Body of pancreas (tissue), 4 donors: Measurements from ENCODE around the gene SOX5. TPM values are rescaled to one million over a fixed set of nuclear protein-coding genes. Genes with fewer than 3 reads are reported as not detected.

Experiments
- ATAC-seq: fragments of 150-250 bp; one replicate; pipeline ENCODE4 v1.9.1; 2016
- DNase-seq, 4 donors: peaks; one replicate each; pipeline ENCODE4 v3.0.0-alpha.2; 2019
- H3K27ac ChIP-seq, 4 donors: fragments of 200-600 bp; sonication (generic); 1 replicate in 3 of 4; 2 replicates in 1 of 4; pipeline versions ENCODE4 v1.5.1 to v1.6.1; 2016 to 2019; ENCODE audit warnings: mild to moderate bottlenecking in 1 of 4, mixed read lengths in 1 of 4, moderate library complexity in 1 of 4
- H3K27me3 ChIP-seq, 2 donors: fragments of 200-600 bp; sonication (generic); one replicate each; pipeline ENCODE4 v1.6.0; 2016; ENCODE audit warnings: mild to moderate bottlenecking in 1 of 2
- H3K36me3 ChIP-seq, 2 donors: fragments of 200-600 bp; sonication (generic); replicated peaks in 1 of 2; 2 replicates each; pipeline ENCODE4 v1.5.1; 2016; ENCODE audit warnings: low read depth in 2 of 2; ENCODE audit not compliant: insufficient read depth in 1 of 2
- H3K4me1 ChIP-seq: fragments of 200-600 bp; sonication (generic); one replicate; pipeline ENCODE4 v1.6.0; 2016
- H3K4me3 ChIP-seq, 2 donors: fragments of 200-600 bp; sonication (generic); 1 replicate in 1 of 2; 2 replicates in 1 of 2; pipeline ENCODE4 v1.5.1; 2016 to 2019
- H3K9me3 ChIP-seq, 3 donors: fragments of 200-600 bp; sonication (generic); 1 replicate in 2 of 3; 2 replicates in 1 of 3; pipeline ENCODE4 v1.5.1; 2016
- POLR2A ChIP-seq, 3 donors: fragments of 450-650 bp; IDR thresholded peaks; one replicate each; pipeline ENCODE4 v1.6.1; 2016; ENCODE audit warnings: antibody characterized with exemption in 3 of 3, mild to moderate bottlenecking in 2 of 3
- WGBS, 2 donors: methylation state at CpG; one replicate each; pipeline ENCODE4 v1.1.5; 2017; 5-methylcytosine and 5-hydroxymethylcytosine counted together
- intact Hi-C: fragments of 100-400 bp; cut with DNase I; formaldehyde crosslinking; loops from one replicate; pipeline ENCODE4 v1.15.1; 2023
- total RNA-seq, 2 donors: library from RNA; depleted of rRNA; stranded (reverse); fragments of >200 nt; gene quantifications; one replicate each; pipeline ENCODE4 v1.1.0, GENCODE V29; 2016
- TF ChIP-seq, protein P1 (sequence below), 7 experiments: fragments of 450-650 bp in 4 of 7; fragments of 200-600 bp in 3 of 7; sonication (generic) in 3 of 7; IDR thresholded peaks; one replicate each; pipeline ENCODE4 v1.5.1; 2016 to 2019; ENCODE audit warnings: antibody characterized with exemption in 7 of 7

The SOX5 gene
- total RNA-seq, 2 donors from 2014 or later, result 3.0 to 10.4 TPM

DNA sequence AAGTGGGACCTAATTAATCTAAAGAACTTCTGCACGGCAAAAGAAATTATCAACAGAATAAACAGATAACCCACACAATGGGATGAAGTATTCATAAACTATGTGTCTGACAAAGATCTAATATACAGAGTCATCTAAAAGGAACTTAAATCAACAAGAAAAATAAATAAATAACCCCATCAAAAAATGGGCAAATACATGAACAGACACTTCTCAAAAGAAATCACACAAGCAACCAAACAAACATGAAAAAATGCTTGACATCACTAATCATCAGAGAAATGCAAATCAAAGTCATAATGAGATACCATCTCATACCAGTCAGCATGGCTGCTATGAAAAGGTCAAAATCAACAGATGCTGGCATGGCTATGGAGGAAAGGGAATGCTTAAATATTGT is 466.9 kb downstream of the SOX5 start:
- TF ChIP-seq, protein P1, sequence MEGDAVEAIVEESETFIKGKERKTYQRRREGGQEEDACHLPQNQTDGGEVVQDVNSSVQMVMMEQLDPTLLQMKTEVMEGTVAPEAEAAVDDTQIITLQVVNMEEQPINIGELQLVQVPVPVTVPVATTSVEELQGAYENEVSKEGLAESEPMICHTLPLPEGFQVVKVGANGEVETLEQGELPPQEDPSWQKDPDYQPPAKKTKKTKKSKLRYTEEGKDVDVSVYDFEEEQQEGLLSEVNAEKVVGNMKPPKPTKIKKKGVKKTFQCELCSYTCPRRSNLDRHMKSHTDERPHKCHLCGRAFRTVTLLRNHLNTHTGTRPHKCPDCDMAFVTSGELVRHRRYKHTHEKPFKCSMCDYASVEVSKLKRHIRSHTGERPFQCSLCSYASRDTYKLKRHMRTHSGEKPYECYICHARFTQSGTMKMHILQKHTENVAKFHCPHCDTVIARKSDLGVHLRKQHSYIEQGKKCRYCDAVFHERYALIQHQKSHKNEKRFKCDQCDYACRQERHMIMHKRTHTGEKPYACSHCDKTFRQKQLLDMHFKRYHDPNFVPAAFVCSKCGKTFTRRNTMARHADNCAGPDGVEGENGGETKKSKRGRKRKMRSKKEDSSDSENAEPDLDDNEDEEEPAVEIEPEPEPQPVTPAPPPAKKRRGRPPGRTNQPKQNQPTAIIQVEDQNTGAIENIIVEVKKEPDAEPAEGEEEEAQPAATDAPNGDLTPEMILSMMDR (IDR thresholded peaks at IDR 0.05), result no peak
- TF ChIP-seq POLR2A (IDR thresholded peaks at IDR 0.05), result no peak
- WGBS, 2 donors, result 15 to 26% methylated on average over 1 of the region's 1 CpG
- Histone ChIP-seq H3K36me3 (no peaks in the 10 kb centered on the region), H3K27me3 (no peaks in the 10 kb centered on the region), H3K27ac (no peak overlapping the region), H3K9me3 (no peaks in the 10 kb centered on the region), H3K4me1 (no peaks in the 10 kb centered on the region), H3K4me3 (no peak overlapping the region)
- no peak for ATAC-seq
- DNase-seq, result no peak
- intact Hi-C loops, result no loop called here
